Measurements from ENCODE around the gene MYMX.
"Not testable (repeated sequence)": the region's sequence is repeated elsewhere in the genome, so short reads cannot be mapped to it uniquely, and the experiment has no call there.

Gene MYMX

DNA sequence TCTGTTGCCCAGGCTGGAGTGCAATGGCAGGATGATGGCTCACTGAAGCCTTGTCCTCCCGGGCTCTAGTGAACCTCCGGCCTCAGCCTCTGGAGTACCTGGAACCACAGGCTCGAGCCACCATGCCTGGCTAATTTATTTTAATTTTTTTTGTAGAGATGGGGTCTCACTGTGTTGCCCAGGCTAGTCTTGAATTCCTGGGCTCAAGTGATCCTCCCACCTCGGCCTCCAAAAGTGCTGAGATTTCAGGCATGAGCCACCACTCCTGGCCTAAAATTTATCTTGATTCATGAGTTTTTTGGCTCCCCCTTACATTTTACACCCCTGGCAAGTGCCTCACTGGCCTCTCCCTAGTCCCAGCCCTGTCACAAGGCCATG is 4.2 kb downstream of the MYMX start:
- DNase-seq, result no peak

DNA sequence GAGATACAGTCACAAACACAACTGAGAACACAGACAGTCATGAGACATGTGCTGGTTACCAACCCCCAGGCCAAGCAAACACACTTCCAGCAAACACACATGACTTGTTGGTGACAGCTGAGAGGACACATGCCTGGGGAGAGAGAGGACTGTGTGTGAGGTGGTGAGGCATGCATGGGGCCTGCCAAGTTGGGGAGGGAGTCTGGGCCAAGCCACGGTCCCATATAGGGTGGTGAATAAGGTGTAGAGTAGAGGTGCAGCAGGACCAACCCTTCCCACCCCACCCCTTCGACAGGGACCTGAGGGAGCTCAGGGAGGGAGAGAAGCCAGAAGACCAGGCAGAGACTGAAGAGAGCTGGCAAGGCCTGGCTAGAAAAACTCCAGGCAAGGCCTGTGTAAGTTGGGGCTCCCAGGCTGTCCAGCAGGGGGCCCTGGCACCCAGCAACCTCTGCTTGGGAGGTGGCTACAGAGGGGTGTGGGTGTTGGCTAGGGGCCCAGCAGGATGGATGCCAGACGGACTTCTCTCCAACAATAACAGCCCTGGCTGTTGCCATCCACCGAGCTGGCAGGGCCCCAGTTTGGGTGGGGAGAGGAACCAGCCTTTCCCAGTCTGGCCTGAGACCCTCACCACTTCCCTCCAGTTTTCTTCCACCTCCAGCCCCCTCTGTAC is 4.7 kb downstream of the MYMX start:
- peak; percentile 47 for DNase-seq

DNA sequence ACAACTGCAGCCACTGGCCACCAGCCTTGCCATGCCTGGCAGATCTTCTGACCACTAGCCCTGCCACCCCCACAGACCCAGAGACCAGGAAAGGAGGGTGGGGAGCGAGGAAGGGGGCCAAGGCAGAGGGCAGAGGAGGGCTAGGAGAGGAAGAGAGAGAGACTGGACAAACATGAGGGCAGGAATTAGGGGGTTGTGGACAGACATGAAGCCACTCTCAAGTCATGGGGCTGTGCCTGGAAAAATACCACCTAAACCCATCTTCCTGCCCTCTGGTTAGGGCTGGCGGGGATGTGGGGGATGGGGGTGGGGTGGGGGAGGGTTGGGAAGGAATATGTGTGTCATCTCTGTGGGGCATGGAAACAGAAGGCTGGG is 5.2 kb downstream of the MYMX start:
- DNase-seq, result no peak

- DNase-seq, result no peak
Measured at GRCh38 chr6:44222486-44223318, 6.0 kb downstream of the MYMX start.

- DNase-seq, result peak; percentile 76
Measured at GRCh38 chr6:44223319-44224028, 6.7 kb downstream of the MYMX start, which contains the start of gene SLC29A1. SLC29A1 (plus strand) TSS chr6:44223595; CDS start chr6:44227314, 3,719 bp downstream.

DNA sequence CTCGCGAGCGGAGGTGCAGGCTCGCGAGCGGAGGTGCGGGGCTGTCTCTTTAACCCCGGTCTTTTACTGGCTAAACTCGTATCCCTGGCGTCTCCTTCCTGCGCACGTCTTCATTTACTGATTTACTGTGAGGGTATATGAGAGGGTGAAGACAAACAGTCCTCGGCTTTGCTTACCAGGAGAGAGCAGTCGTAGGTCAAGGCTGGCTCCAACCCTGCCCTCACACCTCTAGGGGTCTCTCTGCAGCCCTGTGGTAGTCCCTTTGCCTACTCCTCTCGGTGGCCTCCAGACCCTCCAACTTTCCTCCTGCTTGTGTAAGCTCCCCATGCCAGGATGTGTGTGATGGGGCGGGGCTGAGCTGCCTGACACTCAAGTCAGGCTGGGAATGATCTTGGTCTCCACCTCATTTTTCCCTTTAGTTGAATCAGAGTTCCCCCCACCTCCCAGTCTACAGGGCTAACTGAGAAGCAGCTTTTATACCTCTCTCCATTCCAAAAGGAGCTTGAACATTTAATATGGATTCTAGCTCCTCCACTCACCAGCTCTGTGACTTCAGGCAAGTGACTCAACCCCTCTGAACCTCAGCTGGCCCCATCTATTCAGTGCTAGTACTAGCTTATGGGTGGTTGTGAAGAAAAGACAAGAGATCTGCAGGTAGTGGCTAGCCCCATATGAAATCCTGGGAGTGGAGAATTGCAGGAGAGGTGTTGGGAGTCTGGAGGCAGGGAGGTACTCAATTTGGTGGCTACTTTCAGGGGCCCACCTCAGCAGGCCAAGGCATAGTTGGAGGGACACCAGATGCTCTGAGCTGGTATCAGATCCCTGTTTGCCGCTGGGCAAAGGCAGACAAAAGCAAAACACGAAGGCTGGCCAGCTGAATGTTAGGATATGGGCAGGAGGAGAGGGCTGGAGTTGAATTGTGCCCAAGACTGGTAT is 7.6 kb downstream of the MYMX start:
- no peak for DNase-seq

- DNase-seq, result no peak
Measured at GRCh38 chr6:44224965-44225305, 8.2 kb downstream of the MYMX start.

GRCh38 chr6:44225579-44226325 is 9.0 kb downstream of the MYMX start:
- no peak for DNase-seq

DNA sequence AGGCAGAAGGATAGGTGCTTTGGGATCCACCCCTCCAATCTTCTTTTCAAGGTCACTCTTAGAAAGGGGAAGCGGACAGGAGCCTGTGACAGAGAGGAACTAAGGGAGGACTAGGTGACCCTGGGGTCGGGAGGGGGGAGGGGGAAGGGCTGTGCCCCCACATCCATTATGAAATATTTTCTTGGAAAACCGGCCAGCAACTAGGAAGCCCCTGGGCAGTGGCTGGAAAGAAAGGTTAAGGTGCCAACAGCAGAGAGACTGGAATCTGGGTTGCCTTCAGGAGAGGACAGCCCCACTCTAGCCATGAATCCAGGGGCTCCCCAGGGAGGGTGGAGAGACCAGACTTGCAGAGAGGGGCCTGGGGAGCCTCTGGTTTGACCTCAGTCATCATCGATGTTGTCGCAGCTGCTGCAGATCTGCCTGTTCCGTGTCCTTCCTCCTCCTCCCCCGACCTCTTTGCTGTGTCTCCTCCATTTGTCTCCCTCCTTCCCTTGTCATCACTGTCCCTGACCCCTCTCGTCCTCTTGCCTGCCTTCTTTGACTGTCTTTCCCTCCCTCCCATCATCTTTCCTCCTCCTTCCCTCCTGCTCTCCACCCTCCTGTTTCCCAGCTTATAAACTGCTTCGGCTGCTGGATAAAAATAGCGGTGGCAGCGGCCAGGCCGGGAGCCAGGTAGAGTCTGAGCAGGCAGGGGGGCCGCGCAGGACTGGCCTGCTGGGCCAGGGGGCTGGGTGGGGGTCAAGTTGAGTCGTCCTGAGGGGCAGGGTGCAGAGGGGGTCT is 9.8 kb downstream of the MYMX start:
- DNase-seq, result no peak

DNA sequence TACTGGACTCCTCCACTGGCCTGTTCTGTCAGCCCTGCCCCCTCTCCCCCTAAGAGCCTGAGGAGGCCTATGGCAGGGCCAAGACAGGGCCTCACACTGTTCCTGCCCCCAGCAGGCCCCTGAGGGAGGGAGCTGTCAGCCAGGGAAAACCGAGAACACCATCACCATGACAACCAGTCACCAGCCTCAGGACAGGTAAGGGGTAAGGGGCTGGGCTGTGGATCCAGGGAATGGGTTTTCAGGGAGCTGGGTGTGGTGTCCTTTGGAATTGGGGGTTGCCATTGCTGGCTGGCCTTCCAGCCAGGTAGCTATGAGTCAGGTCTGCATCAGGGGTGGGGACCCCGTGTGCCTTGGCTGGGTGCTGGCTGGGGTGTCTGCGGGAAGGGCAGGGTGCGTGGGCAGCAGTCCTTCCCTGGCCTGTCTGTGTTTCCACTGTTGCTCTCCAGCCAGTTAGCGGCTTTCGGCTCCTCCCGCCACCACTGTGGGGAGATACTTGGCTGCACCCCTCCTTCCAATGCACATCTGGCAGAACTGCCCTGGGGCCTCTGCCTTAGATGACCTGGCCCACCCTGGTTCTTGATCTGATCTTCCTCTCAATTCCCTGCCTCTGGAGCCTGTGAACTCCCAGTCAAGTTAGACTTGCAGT is 10.5 kb downstream of the MYMX start:
- DNase-seq, result no peak

- DNase-seq, result no peak
Measured at GRCh38 chr6:44228031-44228430, 11.3 kb downstream of the MYMX start.

DNA sequence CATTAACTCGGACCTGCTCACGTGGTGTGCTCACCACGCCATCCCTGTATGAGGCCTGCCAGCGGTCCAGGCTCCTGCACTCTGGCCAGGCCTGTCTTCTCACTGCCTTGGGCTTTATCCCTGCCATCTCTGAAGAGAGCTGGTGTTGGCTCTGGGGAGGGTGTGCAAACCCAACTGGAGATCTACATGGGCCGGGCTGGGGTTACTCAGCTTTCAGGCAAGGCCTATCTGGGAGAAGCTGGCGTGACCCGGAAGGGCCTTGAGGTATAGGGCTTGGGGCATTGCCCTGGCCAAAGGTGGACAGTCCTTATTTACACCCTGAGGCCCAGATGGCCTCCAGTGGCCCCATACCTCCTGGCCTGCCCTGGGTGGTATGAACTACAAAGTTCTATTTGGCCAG is 11.7 kb downstream of the MYMX start:
- DNase-seq, result no peak

DNA sequence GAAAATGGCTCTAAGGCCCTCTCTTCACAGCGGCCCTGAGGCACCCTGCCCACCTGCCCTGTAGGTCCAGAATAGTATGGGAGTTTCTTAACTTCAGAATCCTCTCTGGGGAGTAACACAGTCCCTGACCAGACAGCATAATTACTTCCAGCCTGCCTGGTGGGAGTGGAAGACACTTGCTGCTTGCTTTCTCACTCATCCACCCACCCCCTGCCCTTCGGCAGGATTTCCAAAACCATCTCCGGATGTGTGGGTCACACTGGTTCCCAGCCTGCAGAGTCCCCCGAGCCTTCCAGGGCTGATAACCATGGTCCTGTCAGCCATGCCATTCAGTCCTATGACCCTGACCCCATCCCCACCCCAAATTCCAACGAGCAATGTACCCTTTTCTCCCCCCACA is 12.1 kb downstream of the MYMX start:
- no peak for DNase-seq

DNA sequence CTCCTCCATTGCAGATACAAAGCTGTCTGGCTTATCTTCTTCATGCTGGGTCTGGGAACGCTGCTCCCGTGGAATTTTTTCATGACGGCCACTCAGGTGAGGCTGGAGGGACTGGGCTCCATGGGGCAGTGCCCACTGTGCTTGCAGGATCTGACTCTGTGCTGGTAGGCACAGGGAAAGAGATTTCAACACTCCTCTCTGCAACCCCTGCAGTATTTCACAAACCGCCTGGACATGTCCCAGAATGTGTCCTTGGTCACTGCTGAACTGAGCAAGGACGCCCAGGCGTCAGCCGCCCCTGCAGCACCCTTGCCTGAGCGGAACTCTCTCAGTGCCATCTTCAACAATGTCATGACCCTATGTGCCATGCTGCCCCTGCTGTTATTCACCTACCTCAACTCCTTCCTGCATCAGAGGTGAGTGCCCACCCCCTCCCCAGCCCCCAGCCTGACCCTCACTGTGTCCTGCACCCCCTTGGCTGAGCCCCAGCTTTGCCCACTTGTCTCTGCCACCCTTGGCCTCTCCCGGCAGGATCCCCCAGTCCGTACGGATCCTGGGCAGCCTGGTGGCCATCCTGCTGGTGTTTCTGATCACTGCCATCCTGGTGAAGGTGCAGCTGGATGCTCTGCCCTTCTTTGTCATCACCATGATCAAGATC is 12.8 kb downstream of the MYMX start:
- no peak for DNase-seq

GRCh38 chr6:44230034-44230675 is 13.4 kb downstream of the MYMX start:
- DNase-seq, result no peak

DNA sequence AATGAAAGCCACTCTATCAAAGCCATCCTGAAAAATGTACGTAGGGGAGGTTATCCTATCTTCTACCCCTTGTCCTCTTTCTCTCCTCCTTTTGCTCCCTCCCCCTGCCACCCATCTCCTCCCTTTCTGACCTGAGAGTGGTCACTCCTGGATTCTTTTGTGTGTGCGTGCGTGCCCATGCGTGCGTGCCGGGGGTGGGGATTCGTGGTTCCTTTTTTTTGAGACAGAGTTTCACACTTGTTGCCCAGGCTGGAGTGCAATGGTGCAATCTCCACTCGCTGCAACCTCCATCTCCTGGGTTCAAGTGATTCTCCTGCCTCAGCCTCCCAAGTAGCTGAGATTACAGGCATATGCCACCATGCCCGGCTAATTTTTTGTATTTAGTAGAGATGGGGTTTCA is 14.7 kb downstream of the MYMX start:
- not testable (repeated sequence) for DNase-seq

DNA sequence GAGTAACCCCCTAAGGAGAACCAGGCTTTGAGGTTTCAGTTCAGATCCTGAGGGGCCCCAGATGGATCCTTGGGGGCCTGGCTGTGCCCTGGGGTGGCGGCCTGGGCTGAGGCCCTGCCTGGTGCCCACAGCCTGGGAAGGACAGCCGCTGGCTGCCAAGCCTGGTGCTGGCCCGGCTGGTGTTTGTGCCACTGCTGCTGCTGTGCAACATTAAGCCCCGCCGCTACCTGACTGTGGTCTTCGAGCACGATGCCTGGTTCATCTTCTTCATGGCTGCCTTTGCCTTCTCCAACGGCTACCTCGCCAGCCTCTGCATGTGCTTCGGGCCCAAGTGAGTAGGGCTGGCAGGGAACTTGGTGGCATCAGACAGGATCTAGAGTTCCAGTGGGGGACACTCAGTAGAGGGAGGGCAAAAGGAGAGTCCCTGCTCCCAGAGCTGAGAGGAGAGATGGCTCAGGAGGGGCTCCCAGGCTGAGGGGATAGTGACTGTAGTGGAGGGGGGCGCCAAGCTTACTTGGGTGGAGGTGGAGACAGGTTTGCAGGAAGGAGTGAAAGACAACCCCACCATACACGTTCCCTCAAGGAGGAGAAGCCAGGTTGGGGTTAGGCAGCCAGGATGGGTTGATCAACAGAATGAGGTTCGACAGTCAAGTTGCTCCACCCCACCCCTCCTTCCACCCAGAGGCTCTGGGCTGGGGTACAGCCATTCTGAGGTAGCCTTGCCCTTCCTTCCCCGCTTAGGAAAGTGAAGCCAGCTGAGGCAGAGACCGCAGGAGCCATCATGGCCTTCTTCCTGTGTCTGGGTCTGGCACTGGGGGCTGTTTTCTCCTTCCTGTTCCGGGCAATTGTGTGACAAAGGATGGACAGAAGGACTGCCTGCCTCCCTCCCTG is 16.2 kb downstream of the MYMX start:
- DNase-seq, result no peak

DNA sequence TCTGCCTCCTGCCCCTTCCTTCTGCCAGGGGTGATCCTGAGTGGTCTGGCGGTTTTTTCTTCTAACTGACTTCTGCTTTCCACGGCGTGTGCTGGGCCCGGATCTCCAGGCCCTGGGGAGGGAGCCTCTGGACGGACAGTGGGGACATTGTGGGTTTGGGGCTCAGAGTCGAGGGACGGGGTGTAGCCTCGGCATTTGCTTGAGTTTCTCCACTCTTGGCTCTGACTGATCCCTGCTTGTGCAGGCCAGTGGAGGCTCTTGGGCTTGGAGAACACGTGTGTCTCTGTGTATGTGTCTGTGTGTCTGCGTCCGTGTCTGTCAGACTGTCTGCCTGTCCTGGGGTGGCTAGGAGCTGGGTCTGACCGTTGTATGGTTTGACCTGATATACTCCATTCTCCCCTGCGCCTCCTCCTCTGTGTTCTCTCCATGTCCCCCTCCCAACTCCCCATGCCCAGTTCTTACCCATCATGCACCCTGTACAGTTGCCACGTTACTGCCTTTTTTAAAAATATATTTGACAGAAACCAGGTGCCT is 16.9 kb downstream of the MYMX start:
- DNase-seq, result no peak
